IPS-18c (cell line): ENCODE measurements around the gene FAM118B.

Experiments
- H3K4me3 ChIP-seq: 2 replicates; pipeline ENCODE4 v1.7.0; 2013; ENCODE audit warnings: low read depth, mild to moderate bottlenecking, low read length, moderate library complexity; ENCODE audit not compliant: insufficient read depth
- H3K9me3 ChIP-seq: one replicate; pipeline ENCODE4 v1.6.1; 2013; ENCODE audit warnings: mild to moderate bottlenecking, low read length, moderate library complexity; ENCODE audit not compliant: control insufficient read depth, insufficient read depth

The FAM118B gene

DNA sequence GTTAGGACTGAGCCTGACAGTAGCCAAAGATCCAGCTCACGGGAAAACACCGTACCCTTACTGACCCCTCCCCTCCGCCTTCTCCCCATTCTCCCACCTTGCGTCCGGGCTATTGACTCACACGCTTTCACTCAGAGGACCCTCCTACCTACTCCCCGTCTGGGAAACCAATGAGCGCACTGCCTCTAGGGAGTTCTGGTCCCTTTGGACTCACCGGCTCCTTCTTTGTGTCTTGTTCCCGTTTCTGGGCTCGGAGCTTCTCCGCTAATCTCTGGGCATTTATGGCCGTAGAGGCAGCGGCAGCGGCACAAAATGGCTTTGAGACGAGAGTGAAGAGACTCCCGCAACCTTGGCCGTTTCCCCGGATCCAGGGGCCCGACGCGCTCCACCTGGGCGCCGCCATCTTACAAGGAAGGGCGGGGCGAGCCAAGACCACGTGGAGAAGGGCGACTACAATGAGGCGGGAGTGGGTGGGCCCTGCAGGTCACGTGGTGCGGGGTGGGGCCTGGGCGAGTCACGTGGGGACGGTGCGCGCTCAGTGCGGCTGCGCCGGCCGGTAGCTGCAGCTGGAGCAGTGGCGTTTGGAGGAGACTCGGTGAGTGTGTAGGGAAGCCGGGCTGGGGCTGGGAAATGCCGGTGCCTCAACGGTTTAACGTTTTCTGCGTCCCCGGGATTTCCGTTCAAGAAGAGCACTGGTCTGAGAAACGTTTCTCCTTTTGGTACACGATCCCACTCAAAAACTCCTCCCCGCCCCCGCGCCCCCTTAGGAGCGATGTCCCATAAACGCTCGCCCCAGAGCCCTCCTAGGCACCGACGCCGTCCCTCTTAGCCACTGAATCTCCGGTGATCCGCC is at the start of gene FAM118B, which contains the start of gene RPUSD4:
FAM118B (plus strand) TSS at position 547 of the 853 bp plus-strand sequence. CDS start 23,220 bp downstream, outside the sequence.
RPUSD4 (minus strand) TSS at position 415 of the 853 bp plus-strand sequence; CDS start at position 403, 12 bp downstream.
- H3K9me3 ChIP-seq, result no peaks in the 10 kb centered on the region
- H3K4me3 ChIP-seq, result peak within 1 kb of the TSS; percentile 73

DNA sequence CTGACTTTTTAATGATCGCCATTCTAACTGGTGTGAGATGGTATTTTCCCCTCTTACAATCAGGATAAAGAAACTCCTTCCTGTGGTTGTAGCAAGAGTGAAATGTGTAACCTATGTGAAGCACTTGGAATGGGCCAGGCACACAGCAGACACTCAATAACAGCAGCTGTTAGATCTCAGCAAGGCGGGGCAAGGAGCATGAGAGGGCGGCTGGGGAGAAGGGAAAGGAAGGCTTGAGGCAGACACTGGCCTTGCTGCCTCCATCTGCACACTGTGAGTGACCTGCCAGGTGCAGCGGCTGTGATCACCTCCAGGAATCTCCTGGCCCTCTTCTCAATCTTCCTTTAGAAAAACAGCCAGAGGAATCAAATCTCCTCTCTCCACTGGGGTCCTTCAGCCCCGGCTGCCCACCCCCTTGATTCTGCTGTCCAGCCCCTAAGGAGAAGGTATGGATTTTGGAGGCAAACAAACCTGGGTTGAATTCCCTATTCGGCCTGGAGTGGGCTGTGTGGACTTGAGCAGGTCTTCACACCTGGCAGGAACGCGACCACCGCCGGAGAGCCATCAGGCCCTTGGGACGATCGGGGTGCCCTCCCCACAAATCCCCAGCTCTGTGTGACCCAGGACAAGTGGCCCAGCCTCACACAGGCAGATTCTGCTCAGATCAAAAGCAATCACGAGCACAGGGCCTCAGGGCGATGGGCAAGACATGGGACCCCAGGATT is 49.1 kb upstream of the FAM118B start:
- Histone ChIP-seq H3K9me3 (no peaks in the 10 kb centered on the region), H3K4me3 (no peak overlapping the region)

DNA sequence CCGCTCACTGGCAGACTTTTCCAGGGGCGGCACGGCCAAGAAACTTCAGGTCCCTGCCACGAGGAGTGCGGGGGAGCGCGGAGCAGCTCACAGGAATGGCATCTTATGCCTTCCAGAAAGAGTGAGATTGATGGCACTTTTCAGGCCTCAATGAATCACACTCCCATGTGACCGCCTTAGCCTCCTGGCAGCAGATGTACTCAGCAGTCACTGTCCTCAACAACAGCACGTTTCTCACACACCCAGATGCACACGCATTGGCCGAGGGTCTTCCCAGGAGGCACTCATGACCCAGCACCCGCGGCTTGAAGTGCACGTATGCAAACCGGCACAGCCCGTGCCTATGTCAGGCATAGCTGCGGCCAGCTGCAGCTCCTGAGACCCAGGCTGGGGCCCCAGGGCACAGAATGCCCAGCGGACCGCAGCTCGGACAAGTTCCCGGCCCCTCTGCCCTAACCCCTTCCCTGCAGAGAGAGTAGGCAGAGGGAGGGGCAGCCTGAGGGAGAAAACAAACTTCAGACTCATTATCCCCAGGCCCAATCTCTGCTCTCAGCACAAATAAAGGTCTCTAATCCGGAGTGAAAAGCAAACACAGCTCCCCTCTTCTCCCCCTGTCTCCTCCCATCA is 48.4 kb upstream of the FAM118B start:
- no peak overlapping the region for H3K4me3 ChIP-seq
- no peaks in the 10 kb centered on the region for H3K9me3 ChIP-seq

DNA sequence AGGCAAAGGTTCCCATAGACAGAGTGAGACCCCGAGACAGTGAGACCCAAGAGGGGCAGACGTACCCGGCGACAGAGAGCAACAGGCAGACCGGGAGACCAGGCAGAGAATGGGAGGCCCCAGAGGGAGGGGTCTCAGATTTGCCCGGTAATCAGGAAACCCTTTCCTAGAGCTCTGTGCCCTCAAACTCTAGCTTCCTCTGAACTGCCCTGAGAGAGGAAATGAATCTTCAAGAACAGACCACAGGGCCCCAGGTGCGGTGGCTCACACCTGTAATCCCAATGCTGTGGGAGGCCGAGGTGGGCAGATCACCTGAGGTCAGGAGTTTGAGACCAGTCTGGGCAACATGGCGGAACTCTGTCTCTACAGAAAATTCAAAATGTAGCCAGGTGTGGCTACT is 47.8 kb upstream of the FAM118B start:
- Histone ChIP-seq H3K4me3 (no peak overlapping the region), H3K9me3 (no peaks in the 10 kb centered on the region)

DNA sequence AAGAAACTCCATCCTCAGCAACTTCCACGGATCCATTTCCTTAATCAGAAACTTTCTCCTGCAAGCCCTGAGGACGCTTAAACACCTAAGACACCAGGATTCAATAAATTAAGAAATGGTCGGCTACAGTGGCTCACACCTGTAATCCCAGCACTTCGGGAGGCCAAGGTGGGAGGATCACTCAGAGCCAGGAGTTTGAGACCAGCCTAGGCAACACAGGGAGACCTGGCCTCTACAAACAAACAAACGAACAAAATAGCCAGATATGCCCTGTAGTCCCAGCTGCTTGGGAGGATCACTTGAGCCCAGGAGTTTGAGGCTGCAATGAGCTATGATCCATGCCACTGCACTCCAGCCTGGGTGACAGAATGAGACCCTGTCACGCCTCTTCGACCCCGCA is 46.8 kb upstream of the FAM118B start:
- Histone ChIP-seq H3K4me3 (no peak overlapping the region), H3K9me3 (no peaks in the 10 kb centered on the region)

DNA sequence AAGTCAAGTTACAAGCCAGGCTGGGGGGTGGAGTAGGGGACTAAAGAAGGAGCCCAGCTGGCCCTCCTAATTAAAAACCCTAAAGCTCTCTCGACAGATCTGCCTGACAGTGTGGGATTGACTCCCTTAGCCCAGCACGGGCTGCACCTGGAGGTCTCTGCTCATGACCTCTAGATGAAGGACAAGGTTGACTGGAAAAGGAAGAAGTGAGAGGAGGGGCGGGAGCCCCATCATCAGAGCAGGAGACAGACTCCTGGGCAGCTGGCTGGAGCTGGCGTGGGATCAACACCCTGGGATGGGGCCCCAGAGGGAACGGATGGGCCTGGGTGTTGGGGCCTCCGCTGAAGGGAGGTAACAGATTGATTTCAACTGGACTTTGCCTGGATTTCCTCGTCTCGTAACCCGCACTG is 46.3 kb upstream of the FAM118B start:
- no peak overlapping the region for H3K4me3 ChIP-seq
- no peaks in the 10 kb centered on the region for H3K9me3 ChIP-seq

DNA sequence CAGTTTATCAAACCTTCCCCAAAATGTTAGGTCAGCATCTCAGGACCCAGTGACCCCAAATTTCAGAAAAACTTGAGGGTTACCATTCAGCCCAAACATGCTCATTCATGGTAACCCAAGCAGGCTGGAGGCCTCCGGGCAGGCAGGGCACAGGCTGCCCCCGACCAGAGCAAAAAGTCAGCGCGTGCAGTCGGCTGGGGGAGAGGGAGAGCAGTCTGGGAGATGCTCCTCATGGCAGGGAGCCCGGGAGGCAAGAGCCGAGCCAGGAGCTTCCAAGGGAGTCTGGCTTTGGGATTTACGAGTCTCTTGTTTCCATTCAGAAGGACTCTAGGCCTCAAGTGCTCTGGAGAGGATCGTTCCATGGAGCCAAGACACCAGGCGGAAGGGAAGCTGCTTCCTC is 45.8 kb upstream of the FAM118B start:
- Histone ChIP-seq H3K9me3 (no peaks in the 10 kb centered on the region), H3K4me3 (no peak overlapping the region)

DNA sequence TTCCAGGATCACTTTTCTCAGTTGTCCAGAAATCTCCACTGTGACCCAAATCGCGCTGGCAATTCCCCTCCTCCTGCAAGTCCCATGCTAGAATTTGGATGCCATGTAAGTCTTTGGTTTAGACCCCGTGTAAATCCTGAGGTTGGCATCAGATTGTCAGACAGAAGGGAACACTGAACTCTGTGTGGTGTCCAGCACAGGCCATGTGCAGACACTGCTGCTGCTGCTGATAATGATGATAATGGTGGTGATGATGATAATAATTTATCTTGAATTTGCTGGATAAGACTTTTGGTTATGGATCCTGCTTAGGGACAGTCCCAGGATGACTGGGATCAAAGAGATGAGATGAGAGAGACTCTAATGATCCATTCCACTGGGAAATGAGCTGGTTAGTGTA is 45.2 kb upstream of the FAM118B start:
- no peak overlapping the region for H3K4me3 ChIP-seq
- H3K9me3 ChIP-seq, result no peaks in the 10 kb centered on the region

DNA sequence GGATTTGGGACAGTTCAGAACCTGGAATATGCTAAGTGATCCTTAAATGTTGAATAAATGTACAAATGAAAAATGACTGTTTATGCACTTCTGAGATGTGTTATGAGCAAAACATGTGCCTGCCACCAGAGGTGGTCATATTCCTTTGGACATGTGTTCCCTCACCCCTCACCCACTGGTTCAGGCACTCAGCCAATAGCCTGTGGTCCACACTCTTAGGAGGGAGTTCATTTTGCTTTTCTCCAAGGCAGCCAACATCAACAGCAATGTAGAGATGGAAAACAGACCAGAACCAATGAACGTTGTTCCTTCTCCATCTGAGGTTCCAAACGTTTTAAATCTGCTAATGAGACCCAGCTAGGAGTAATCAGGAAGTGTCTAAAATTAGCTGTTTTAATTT is 44.1 kb upstream of the FAM118B start:
- no peak overlapping the region for H3K4me3 ChIP-seq
- H3K9me3 ChIP-seq, result no peaks in the 10 kb centered on the region

DNA sequence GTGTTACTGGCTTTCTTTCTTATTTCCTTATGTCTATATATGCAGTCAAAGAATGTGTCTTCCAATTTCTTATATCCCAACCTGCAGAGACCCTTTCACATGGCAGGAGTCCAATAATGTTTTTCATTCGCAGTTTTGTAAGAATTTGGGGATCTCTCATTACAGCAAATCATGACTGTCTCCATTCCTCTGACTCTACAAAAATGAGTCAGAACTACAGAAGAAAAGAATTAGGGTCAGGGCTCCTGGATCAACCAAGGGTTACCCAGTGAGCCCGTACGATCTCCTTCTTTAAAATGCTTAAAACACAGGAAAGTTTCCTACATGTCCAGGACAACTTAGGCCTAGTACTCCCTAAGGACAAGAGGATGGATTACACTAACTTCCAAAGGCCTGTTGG is 42.3 kb upstream of the FAM118B start:
- Histone ChIP-seq H3K4me3 (no peak overlapping the region), H3K9me3 (no peaks in the 10 kb centered on the region)

DNA sequence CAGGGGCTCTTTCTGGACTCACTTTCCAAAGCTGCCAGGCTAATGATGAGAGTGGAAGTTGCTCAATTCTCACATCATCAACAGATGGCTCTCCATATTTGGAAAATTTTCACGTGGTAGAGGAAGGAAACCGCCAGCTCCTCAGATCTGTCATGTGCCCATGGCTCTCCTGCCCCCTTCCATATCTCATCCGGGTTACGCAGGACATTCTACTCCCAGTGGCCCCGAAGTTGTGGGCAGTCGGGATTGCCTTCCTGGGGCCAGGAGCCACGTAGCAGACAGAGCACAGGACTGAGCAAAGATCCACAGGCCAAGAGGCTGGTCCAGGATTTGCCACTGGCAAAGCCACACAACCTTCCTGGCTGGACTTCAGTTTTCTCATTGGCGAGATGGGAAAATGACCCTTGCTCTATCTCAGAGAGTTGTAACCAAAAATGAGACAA is 39.0 kb upstream of the FAM118B start:
- H3K9me3 ChIP-seq, result no peaks in the 10 kb centered on the region
- no peak overlapping the region for H3K4me3 ChIP-seq

DNA sequence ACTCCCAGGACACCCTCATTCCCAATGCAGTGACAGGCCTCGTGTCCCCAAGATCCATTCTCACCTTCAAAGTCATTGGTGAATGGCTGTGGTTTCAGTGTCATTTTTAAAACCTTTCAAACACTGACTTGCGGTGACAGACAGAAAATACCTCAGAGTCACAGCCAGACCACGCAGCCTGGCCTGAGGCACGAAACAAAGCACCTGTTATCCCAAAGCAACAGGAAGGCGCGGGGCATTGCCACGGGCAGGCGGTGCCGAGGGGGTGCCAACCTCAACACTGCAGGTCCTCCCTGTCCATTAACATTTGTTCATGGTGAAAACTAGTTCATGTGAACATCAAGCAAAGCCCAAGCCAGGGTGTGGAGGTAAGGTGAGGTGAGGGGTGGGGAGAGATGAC is 38.3 kb upstream of the FAM118B start:
- no peaks in the 10 kb centered on the region for H3K9me3 ChIP-seq
- H3K4me3 ChIP-seq, result no peak overlapping the region

DNA sequence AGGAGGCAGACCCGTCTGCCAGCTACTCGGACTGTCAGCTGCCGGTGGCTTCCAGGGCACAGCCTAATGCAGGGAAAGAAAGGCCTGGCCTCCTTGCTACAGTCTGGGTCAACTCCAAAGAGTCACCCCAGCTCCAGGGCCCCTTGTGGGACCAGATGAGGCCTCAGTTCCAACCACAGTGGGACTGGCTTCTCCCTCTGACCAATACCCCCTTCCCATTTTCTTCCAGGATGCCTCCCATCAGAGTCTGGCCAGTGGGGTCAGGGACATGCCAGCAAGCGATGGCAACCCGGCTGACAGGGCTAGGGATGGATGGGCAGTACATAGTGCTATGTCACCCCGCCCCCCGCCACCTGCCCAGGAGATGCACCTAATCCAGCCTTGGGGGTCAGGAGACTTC is 36.8 kb upstream of the FAM118B start:
- H3K4me3 ChIP-seq, result no peak overlapping the region

DNA sequence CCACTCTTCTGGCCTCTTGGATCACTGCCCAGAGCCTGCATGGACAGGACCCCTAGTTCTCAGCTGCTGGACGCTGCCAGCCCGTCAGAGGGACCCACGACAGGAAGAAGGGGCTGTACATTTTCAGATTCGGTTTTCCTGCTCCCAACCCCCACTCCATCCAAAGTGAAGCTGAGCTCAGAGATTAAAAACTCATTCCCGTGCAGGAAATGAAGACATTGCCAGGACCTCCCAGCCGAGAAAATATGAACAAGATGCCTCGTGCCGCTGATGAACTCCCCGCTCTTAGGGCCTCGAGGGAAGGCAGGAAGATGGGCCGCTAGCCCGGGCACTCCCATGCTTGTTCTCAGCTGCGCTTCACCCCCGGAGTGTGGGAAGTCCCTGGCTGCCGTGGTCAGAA is 36.2 kb upstream of the FAM118B start:
- no peak overlapping the region for H3K4me3 ChIP-seq
- no peaks in the 10 kb centered on the region for H3K9me3 ChIP-seq

More for the DNA sequence above, 36.8 kb upstream of the FAM118B start:
- no peaks in the 10 kb centered on the region for H3K9me3 ChIP-seq

DNA sequence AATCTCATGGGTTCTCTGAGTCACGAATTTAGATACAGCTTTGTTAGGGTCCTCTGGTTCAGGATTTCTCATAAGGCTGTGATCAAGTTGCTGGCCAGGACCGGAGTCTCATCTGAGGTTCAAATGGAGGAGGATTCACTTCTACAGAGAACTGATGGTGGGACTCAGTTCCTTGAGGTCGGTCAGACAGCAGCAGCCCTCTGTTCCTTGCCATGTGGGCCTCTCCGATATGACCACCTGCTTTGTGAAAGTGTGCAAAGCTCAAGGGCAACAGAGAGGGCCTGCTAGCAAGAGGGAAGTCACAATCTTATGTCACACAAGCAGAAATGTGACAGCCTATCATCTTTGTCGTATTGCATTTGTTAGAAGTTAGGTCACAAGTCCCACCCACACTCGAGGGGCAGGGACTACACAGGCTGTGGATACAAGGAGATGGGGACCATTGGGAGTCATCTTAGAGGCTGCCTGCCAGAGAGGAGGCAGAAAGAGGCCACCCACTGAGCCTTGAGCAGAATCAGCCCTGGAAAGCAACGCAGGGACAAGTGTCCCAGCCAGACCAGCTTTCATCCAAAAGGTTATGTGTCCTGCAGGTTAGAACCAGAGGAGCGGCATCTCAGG is 34.6 kb upstream of the FAM118B start:
- Histone ChIP-seq H3K9me3 (no peaks in the 10 kb centered on the region), H3K4me3 (no peak overlapping the region)

DNA sequence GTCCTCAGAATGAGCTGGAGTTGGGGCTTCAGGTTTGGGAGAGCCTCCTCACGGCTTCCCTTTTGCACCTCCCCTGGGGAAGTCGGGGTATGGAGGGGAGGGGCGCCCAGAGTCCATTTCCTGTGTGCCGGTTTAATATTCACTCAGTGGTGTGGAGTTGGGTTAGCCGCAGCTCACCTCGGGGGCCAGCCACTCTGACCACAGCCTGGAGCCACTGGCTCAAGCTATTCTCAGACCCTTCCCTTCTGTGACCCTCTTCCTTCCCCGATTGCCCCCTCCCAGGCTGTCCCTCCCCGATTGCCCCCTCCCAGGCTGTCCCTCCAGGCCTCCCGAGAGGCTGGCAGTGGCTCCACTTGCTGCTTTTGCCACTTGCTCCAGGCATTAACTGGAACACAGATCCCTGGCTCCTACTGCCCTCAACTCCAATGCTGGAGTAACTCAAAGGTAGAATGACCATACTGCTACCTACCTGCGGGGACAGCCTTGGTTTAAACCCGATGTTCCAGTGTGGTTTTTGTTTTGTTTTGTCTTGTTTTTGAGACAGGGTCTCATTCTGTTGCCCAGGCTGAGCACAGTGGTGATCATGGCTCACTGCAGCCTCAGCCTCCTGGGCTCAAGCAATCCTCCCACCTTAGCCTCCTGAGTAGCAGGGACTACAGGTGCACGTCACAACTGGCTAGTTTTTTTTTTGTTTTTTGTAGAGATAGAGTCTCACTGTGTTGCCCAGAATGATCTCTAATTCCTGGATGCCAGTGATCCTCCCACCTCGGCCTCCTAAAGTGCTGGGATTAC is 29.4 kb upstream of the FAM118B start:
- Histone ChIP-seq H3K9me3 (peaks cover under 1% of the 10 kb centered on the region), H3K4me3 (no peak overlapping the region)
